ENCODE data around the gene TXNRD1.

The TXNRD1 gene

DNA sequence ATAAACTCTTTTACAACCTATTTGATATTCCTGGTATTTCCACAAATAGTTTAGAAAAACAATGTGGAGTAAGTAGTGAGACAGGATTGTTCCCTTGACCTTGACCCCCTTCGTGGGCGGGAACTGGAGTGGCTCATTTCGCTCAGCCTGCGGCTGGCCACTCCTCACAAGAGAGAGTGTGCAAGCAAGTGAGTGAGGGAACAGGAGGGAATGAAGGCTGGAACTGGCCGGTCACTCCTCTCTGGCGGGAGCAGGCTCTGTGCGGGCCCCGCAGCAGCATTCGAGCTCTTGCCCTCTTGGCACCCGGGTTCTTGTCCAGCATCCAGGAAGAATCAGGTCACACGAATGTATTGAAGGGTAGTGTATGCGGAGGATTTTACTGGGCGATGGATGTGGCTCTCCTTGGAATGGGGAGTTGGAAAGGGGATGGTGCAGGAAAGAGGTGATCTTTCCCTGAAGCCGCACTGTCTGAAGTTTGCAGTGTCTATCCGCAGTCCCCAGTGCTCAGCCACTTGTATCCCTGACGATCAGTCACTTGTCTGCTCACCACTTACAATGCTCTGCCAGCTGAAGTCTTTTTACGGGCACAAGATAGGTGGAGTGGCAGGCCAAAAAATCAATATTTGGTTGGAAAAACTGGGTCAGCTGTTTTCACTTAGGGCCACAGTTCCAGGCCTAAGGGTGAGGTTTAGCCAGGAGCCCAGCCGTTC, 28.0 kb upstream of the TXNRD1 start:
- Histone ChIP-seq H3K79me2 (ENCODE audit: low read length) (no peaks in the 10 kb centered on the region), H2AFZ (ENCODE audit: low read depth, low read length) (no peak overlapping the region), H3K4me1 (ENCODE audit: low read length) (no peaks in the 10 kb centered on the region), H3K27ac (ENCODE audit: low read length) (no peak overlapping the region), H3K9ac (ENCODE audit: low read length) (no peak overlapping the region), H3K4me2 (ENCODE audit: low read length) (no peak overlapping the region), H3K9me3 (ENCODE audit: insufficient read depth, low read length) (no peaks in the 10 kb centered on the region), H3K27me3 (ENCODE audit: low read depth, low read length) (no peaks in the 10 kb centered on the region), H3K36me3 (replicated peaks; ENCODE audit: low read depth, low read length) (no peaks in the 10 kb centered on the region), H4K20me1 (ENCODE audit: insufficient read depth, low read length) (no peaks in the 10 kb centered on the region), H3K4me3 (ENCODE audit: low read length) (no peak overlapping the region)
- TF ChIP-seq, protein P1, sequence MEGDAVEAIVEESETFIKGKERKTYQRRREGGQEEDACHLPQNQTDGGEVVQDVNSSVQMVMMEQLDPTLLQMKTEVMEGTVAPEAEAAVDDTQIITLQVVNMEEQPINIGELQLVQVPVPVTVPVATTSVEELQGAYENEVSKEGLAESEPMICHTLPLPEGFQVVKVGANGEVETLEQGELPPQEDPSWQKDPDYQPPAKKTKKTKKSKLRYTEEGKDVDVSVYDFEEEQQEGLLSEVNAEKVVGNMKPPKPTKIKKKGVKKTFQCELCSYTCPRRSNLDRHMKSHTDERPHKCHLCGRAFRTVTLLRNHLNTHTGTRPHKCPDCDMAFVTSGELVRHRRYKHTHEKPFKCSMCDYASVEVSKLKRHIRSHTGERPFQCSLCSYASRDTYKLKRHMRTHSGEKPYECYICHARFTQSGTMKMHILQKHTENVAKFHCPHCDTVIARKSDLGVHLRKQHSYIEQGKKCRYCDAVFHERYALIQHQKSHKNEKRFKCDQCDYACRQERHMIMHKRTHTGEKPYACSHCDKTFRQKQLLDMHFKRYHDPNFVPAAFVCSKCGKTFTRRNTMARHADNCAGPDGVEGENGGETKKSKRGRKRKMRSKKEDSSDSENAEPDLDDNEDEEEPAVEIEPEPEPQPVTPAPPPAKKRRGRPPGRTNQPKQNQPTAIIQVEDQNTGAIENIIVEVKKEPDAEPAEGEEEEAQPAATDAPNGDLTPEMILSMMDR (IDR thresholded peaks at IDR 0.05; ENCODE audit: low read depth, low read length): no peak
- TF ChIP-seq EZH2phosphoT487 (IDR thresholded peaks at IDR 0.05; ENCODE audit: low read depth): no peak

DNA sequence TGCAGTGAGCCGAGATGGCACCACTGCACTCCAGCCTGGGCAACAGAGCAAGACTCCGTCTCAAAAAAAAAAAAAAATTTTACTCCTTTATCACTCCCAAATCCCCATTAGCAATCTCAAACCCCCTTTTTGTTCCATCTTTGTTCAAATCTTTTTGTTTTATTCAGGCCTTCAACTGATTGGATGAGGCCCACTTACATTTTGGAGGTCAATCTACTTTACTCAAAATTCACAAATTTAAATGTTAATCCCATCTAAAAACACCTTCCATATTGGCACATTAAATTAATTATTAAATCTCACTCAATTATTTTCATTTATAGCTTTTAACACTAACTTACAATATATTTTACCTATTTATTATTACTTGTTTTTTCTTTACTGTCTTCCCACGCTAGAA, 27.0 kb upstream of the TXNRD1 start:
- Histone ChIP-seq H3K4me2 (ENCODE audit: low read length) (no peak overlapping the region), H3K9me3 (ENCODE audit: insufficient read depth, low read length) (no peaks in the 10 kb centered on the region), H3K9ac (ENCODE audit: low read length) (no peak overlapping the region), H4K20me1 (ENCODE audit: insufficient read depth, low read length) (no peaks in the 10 kb centered on the region), H3K4me3 (ENCODE audit: low read length) (no peak overlapping the region), H3K27ac (ENCODE audit: low read length) (no peak overlapping the region), H3K27me3 (ENCODE audit: low read depth, low read length) (no peaks in the 10 kb centered on the region), H3K79me2 (ENCODE audit: low read length) (no peaks in the 10 kb centered on the region), H2AFZ (ENCODE audit: low read depth, low read length) (no peak overlapping the region), H3K4me1 (ENCODE audit: low read length) (no peaks in the 10 kb centered on the region), H3K36me3 (replicated peaks; ENCODE audit: low read depth, low read length) (no peaks in the 10 kb centered on the region)
- TF ChIP-seq, protein P1 (IDR thresholded peaks at IDR 0.05; ENCODE audit: low read depth, low read length): no peak
- TF ChIP-seq EZH2phosphoT487 (IDR thresholded peaks at IDR 0.05; ENCODE audit: low read depth): no peak

DNA sequence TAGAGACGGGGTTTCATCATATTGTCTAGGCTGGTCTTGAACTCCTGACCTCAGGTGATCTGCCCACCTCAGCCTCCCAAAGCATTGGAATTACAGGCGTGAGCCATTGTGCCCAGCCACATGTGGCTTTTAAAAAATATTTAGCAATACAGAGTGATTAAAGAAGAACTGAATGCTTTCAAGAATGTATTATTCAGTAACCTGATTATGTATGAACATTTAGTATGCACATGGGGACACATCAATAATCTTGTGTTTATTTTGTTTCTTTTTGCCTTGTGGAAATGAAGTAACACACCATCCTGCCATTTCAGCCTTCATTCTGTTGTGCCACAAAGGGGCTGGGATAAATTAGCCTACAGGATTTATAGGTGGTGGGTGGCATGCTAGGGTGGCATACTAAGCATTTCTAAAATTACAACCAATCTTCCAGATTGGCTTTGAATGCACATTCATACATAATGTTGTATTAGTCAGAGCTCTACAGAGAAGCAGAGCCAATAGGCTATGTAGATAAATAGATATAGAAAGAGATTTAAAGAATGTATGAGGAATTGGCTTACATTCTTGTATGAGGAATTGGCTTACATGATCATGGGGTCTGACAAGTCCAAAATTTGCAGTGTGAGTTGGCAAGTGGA, 25.5 kb upstream of the TXNRD1 start:
- no peak overlapping the region for H3K4me3 ChIP-seq (ENCODE audit: low read length)
- no peaks in the 10 kb centered on the region for H3K4me1 ChIP-seq (ENCODE audit: low read length)
- TF ChIP-seq EZH2phosphoT487 (IDR thresholded peaks at IDR 0.05; ENCODE audit: low read depth): no peak
- TF ChIP-seq, protein P1 (IDR thresholded peaks at IDR 0.05; ENCODE audit: low read depth, low read length): no peak
- H4K20me1 ChIP-seq (ENCODE audit: insufficient read depth, low read length): no peaks in the 10 kb centered on the region
- H2AFZ ChIP-seq (ENCODE audit: low read depth, low read length): no peak overlapping the region
- no peak overlapping the region for H3K9ac ChIP-seq (ENCODE audit: low read length)
- H3K9me3 ChIP-seq (ENCODE audit: insufficient read depth, low read length): no peaks in the 10 kb centered on the region
- no peaks in the 10 kb centered on the region for H3K36me3 ChIP-seq (replicated peaks; ENCODE audit: low read depth, low read length)
- 0 out of 2 replicates have a peak, but pooled peaks cover 6% of the 10 kb centered on the region for H3K27me3 ChIP-seq (ENCODE audit: low read depth, low read length)
- no peak overlapping the region for H3K27ac ChIP-seq (ENCODE audit: low read length)
- H3K79me2 ChIP-seq (ENCODE audit: low read length): no peaks in the 10 kb centered on the region
- H3K4me2 ChIP-seq (ENCODE audit: low read length): no peak overlapping the region

DNA sequence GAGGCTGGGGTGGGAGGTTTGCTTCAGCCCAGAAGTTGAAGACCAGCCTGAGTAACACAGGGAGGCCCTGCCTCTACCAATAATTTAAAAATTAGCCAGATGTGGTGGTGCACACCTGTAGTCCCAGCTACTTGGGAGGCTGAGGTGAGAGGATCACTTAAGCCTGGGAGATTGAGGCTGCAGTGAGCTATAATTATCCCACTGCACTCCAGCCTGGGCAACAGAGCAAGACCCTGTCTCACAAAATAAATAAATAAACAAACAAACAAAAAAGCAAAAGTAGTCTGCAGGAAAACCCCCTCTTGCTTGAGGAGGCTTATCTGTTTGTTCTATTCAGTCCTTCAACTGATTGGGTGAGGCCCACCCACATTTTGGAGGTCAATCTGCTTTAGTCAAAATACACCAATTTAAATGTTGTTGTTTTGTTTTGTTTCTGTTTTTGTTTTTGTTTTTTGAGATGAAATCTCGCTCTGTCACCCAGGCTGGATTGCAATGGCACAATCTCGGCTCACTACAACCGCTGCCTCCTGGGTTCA, 24.9 kb upstream of the TXNRD1 start:
- no peaks in the 10 kb centered on the region for H3K9me3 ChIP-seq (ENCODE audit: insufficient read depth, low read length)
- no peak overlapping the region for H3K27ac ChIP-seq (ENCODE audit: low read length)
- H3K79me2 ChIP-seq (ENCODE audit: low read length): no peaks in the 10 kb centered on the region
- no peaks in the 10 kb centered on the region for H3K4me1 ChIP-seq (ENCODE audit: low read length)
- no peak overlapping the region for H2AFZ ChIP-seq (ENCODE audit: low read depth, low read length)
- TF ChIP-seq, protein P1 (IDR thresholded peaks at IDR 0.05; ENCODE audit: low read depth, low read length): no peak
- no peak for TF ChIP-seq EZH2phosphoT487 (IDR thresholded peaks at IDR 0.05; ENCODE audit: low read depth)
- H3K9ac ChIP-seq (ENCODE audit: low read length): no peak overlapping the region
- no peaks in the 10 kb centered on the region for H3K36me3 ChIP-seq (replicated peaks; ENCODE audit: low read depth, low read length)
- no peak overlapping the region for H3K4me2 ChIP-seq (ENCODE audit: low read length)
- H3K4me3 ChIP-seq (ENCODE audit: low read length): no peak overlapping the region
- H4K20me1 ChIP-seq (ENCODE audit: insufficient read depth, low read length): no peaks in the 10 kb centered on the region
- H3K27me3 ChIP-seq (ENCODE audit: low read depth, low read length): 0 out of 2 replicates have a peak, but pooled peaks cover 7% of the 10 kb centered on the region

All from OCI-LY3 (cell line).